HepG2 (cell line): ENCODE data around the gene ITGB5. TPM values are rescaled to one million over a fixed set of nuclear protein-coding genes. Genes with fewer than 3 reads are reported as not detected.

ENCODE experiments used
- ASH2L ChIP-seq: fragments of 300-600, 200-600 bp; sonication (generic); IDR thresholded peaks from 2 replicates; pipeline ENCODE4 v1.7.0; 2017; ENCODE audit warnings: low read depth, mild to moderate bottlenecking, moderate library complexity, mixed read lengths, low read length; ENCODE audit not compliant: insufficient read length
- GABPA ChIP-seq, 2 experiments: IDR thresholded peaks; 2 replicates each; pipeline ENCODE4 v1.6.1; 2011 to 2016; ENCODE audit warnings: low read depth in 2 of 2, low read length in 1 of 2, missing biosample characterization in 1 of 2, missing genetic modification characterization in 1 of 2
- GTF3A ChIP-seq: sonication (generic); formaldehyde crosslinking; conservative IDR thresholded peaks from 2 replicates; pipeline ENCODE4 v1.4.0; 2020; ENCODE audit warnings: mild to moderate bottlenecking, missing genetic modification reagents
- JARID2 ChIP-seq: sonication (generic); formaldehyde crosslinking; IDR thresholded peaks from 2 replicates; pipeline ENCODE4 v1.8.1; 2023; ENCODE audit warnings: missing genetic modification reagents, inconsistent platforms; ENCODE audit not compliant: insufficient replicate concordance
- KLF12 ChIP-seq: sonication (generic); formaldehyde crosslinking; IDR thresholded peaks from 2 replicates; pipeline ENCODE4 v1.4.0; 2020; ENCODE audit warnings: missing genetic modification reagents, borderline replicate concordance
- KLF9 ChIP-seq: IDR thresholded peaks from 2 replicates; pipeline ENCODE4 v1.6.1; 2016; ENCODE audit warnings: low read depth
- SMAD1 ChIP-seq: sonication (generic); formaldehyde crosslinking; IDR thresholded peaks from 2 replicates; pipeline ENCODE4 v1.4.0; 2020; ENCODE audit warnings: missing genetic modification reagents, low read depth, mild to moderate bottlenecking, borderline replicate concordance
- SMAD3 ChIP-seq: sonication (generic); formaldehyde crosslinking; IDR thresholded peaks from 2 replicates; pipeline ENCODE4 v1.4.0; 2020; ENCODE audit warnings: missing genetic modification reagents
- TP53 ChIP-seq: sonication (generic); formaldehyde crosslinking; conservative IDR thresholded peaks from 2 replicates; pipeline ENCODE4 v1.4.0; 2020; ENCODE audit warnings: missing genetic modification reagents
- XBP1 ChIP-seq: sonication (generic); formaldehyde crosslinking; IDR thresholded peaks from 2 replicates; pipeline ENCODE4 v1.5.0; 2020; ENCODE audit warnings: missing genetic modification reagents
- ZFX ChIP-seq: sonication (generic); formaldehyde crosslinking; IDR thresholded peaks from 2 replicates; pipeline ENCODE4 v1.4.0; 2020; ENCODE audit warnings: mild to moderate bottlenecking, low read depth, missing genetic modification reagents, moderate library complexity
- polyA plus RNA-seq, 8 experiments: library from polyadenylated mRNA; depleted of rRNA in 3 of 8; stranded (reverse) in 7 of 8; unstranded in 1 of 8; fragments of >200 nt; fragmentation: Illumina TruSeq in 4 of 8; extraction: Trizol in 4 of 8; gene quantifications; 2 replicates each; pipeline versions ENCODE4 v1.2.1 to v1.2.3, GENCODE V29; 2011 to 2016; ENCODE audit warnings: low read depth in 4 of 8, missing spikeins in 1 of 8, mixed read lengths in 1 of 8; ENCODE audit not compliant: insufficient read depth in 1 of 8
- total RNA-seq, 5 experiments: library from RNA; depleted of rRNA; stranded (reverse); fragments of >200 nt; fragmentation: Illumina TruSeq; extraction: Trizol; gene quantifications; 2 replicates each; pipeline ENCODE4 v1.2.3, GENCODE V29; 2016; ENCODE audit warnings: low read depth in 1 of 5
- TF ChIP-seq, protein P1 (sequence below): sonication (generic); formaldehyde crosslinking; IDR thresholded peaks from 2 replicates; pipeline ENCODE4 v1.9.0; 2021; ENCODE audit warnings: mild to moderate bottlenecking, missing genetic modification reagents
- TF ChIP-seq, protein P2 (sequence below): sonication (generic); formaldehyde crosslinking; IDR thresholded peaks from 2 replicates; pipeline ENCODE4 v1.5.0; 2020; ENCODE audit warnings: mild to moderate bottlenecking, missing genetic modification reagents, borderline replicate concordance

The ITGB5 gene
- total and polyA plus RNA-seq, 2 of the 13 experiments (the other 11 are each of a cell fraction or from before 2014, with no cell fraction given), result 74.1 to 343 TPM

DNA sequence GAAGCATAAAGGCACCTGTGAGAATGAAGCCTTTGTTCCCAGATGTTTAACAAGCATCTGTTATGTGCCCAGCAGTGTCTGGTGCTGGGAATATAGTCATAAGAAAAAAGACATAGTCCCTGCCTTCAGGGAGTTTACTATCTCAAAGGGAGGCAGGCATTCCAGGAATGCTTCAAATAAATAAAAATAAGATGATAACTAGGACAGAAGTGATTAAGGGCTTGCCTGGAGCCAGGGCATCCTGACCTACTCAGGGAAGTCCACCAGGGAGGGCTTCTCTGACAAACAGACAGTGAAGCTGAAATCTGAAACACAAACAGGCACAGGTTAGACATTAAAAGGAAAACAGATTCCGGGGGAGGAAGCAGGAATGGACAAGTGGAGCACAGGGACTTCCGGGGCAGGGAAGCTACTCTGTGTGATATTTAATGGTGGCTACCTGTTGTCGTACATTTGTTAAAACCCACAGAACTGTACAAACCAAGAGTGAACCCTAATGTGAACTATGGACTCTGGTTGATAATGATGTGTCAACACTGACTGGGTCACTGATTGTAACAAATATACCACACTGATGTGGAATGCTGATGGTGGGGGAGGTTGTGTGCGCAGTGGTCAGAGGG, 53.3 kb downstream of the ITGB5 start (continued):
- TF ChIP-seq GABPA (IDR thresholded peaks at IDR 0.05; ENCODE audit: low read depth, low read length) (peak; percentile 57), GABPA (CRISPR knock-in tag; IDR thresholded peaks at IDR 0.05; ENCODE audit: low read depth) (peak; percentile 91), KLF12 (CRISPR knock-in tag) (0 out of 2 replicates have a peak, but pooled peaks have one; percentile 12), SMAD3 (peak; percentile 90), SMAD1 (CRISPR knock-in tag) (no peak), JARID2 (no peak), KLF9 (CRISPR knock-in tag) (0 out of 2 replicates have a peak, but pooled peaks have one; percentile 51), ASH2L (no peak), TP53 (no peak), ZFX (CRISPR knock-in tag) (no peak), GTF3A (no peak), XBP1 (CRISPR knock-in tag) (no peak)
- TF ChIP-seq, protein P1, sequence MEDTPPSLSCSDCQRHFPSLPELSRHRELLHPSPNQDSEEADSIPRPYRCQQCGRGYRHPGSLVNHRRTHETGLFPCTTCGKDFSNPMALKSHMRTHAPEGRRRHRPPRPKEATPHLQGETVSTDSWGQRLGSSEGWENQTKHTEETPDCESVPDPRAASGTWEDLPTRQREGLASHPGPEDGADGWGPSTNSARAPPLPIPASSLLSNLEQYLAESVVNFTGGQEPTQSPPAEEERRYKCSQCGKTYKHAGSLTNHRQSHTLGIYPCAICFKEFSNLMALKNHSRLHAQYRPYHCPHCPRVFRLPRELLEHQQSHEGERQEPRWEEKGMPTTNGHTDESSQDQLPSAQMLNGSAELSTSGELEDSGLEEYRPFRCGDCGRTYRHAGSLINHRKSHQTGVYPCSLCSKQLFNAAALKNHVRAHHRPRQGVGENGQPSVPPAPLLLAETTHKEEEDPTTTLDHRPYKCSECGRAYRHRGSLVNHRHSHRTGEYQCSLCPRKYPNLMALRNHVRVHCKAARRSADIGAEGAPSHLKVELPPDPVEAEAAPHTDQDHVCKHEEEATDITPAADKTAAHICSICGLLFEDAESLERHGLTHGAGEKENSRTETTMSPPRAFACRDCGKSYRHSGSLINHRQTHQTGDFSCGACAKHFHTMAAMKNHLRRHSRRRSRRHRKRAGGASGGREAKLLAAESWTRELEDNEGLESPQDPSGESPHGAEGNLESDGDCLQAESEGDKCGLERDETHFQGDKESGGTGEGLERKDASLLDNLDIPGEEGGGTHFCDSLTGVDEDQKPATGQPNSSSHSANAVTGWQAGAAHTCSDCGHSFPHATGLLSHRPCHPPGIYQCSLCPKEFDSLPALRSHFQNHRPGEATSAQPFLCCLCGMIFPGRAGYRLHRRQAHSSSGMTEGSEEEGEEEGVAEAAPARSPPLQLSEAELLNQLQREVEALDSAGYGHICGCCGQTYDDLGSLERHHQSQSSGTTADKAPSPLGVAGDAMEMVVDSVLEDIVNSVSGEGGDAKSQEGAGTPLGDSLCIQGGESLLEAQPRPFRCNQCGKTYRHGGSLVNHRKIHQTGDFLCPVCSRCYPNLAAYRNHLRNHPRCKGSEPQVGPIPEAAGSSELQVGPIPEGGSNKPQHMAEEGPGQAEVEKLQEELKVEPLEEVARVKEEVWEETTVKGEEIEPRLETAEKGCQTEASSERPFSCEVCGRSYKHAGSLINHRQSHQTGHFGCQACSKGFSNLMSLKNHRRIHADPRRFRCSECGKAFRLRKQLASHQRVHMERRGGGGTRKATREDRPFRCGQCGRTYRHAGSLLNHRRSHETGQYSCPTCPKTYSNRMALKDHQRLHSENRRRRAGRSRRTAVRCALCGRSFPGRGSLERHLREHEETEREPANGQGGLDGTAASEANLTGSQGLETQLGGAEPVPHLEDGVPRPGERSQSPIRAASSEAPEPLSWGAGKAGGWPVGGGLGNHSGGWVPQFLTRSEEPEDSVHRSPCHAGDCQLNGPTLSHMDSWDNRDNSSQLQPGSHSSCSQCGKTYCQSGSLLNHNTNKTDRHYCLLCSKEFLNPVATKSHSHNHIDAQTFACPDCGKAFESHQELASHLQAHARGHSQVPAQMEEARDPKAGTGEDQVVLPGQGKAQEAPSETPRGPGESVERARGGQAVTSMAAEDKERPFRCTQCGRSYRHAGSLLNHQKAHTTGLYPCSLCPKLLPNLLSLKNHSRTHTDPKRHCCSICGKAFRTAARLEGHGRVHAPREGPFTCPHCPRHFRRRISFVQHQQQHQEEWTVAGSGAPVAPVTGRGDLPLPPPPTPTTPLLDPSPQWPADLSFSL (CRISPR knock-in tag), result peak; percentile 78; the same call in 1 of the 2 replicates
- TF ChIP-seq, protein P2, sequence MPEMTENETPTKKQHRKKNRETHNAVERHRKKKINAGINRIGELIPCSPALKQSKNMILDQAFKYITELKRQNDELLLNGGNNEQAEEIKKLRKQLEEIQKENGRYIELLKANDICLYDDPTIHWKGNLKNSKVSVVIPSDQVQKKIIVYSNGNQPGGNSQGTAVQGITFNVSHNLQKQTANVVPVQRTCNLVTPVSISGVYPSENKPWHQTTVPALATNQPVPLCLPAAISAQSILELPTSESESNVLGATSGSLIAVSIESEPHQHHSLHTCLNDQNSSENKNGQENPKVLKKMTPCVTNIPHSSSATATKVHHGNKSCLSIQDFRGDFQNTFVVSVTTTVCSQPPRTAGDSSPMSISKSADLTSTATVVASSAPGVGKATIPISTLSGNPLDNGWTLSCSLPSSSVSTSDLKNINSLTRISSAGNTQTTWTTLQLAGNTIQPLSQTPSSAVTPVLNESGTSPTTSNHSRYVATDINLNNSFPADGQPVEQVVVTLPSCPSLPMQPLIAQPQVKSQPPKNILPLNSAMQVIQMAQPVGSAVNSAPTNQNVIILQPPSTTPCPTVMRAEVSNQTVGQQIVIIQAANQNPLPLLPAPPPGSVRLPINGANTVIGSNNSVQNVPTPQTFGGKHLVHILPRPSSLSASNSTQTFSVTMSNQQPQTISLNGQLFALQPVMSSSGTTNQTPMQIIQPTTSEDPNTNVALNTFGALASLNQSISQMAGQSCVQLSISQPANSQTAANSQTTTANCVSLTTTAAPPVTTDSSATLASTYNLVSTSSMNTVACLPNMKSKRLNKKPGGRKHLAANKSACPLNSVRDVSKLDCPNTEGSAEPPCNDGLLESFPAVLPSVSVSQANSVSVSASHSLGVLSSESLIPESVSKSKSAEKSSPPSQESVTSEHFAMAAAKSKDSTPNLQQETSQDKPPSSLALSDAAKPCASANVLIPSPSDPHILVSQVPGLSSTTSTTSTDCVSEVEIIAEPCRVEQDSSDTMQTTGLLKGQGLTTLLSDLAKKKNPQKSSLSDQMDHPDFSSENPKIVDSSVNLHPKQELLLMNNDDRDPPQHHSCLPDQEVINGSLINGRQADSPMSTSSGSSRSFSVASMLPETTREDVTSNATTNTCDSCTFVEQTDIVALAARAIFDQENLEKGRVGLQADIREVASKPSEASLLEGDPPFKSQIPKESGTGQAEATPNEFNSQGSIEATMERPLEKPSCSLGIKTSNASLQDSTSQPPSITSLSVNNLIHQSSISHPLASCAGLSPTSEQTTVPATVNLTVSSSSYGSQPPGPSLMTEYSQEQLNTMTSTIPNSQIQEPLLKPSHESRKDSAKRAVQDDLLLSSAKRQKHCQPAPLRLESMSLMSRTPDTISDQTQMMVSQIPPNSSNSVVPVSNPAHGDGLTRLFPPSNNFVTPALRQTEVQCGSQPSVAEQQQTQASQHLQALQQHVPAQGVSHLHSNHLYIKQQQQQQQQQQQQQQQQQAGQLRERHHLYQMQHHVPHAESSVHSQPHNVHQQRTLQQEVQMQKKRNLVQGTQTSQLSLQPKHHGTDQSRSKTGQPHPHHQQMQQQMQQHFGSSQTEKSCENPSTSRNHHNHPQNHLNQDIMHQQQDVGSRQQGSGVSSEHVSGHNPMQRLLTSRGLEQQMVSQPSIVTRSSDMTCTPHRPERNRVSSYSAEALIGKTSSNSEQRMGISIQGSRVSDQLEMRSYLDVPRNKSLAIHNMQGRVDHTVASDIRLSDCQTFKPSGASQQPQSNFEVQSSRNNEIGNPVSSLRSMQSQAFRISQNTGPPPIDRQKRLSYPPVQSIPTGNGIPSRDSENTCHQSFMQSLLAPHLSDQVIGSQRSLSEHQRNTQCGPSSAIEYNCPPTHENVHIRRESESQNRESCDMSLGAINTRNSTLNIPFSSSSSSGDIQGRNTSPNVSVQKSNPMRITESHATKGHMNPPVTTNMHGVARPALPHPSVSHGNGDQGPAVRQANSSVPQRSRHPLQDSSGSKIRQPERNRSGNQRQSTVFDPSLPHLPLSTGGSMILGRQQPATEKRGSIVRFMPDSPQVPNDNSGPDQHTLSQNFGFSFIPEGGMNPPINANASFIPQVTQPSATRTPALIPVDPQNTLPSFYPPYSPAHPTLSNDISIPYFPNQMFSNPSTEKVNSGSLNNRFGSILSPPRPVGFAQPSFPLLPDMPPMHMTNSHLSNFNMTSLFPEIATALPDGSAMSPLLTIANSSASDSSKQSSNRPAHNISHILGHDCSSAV (CRISPR knock-in tag), result no peak
